Astrocyte (in vitro differentiated cells and primary cell): ENCODE measurements around the gene COL19A1. TPM values are rescaled to one million over a fixed set of nuclear protein-coding genes. Genes with fewer than 3 reads are reported as not detected.

ENCODE experiments used
- DNase-seq: peaks from one replicate; pipeline ENCODE4 v3.0.0-alpha.2; 2010; ENCODE audit warnings: low read depth
- FAIRE-seq: peaks from 2 replicates; lab custom pipeline; 2011; peaks lifted over from hg19 to GRCh38; lab: Jason Lieb, UNC
- H2AFZ ChIP-seq: 2 replicates; pipeline ENCODE4 v1.6.0; 2012; ENCODE audit warnings: low read depth, low read length, inconsistent platforms
- H3K27ac ChIP-seq: 2 replicates; pipeline ENCODE4 v1.5.1; 2011; ENCODE audit warnings: low read depth, low read length, inconsistent platforms
- H3K27me3 ChIP-seq: 2 replicates; pipeline ENCODE4 v1.6.0; 2011; ENCODE audit warnings: low read length, inconsistent platforms; ENCODE audit not compliant: insufficient read depth
- H3K36me3 ChIP-seq: 2 replicates; pipeline ENCODE4 v1.5.1; 2011; ENCODE audit warnings: low read length, inconsistent platforms; ENCODE audit not compliant: insufficient read depth
- H3K4me1 ChIP-seq: 2 replicates; pipeline ENCODE4 v1.5.1; 2011; ENCODE audit warnings: low read length, inconsistent platforms; ENCODE audit not compliant: insufficient read depth
- H3K4me2 ChIP-seq: 2 replicates; pipeline ENCODE4 v1.6.0; 2012; ENCODE audit warnings: low read length, inconsistent platforms
- H3K4me3 ChIP-seq: 2 replicates; pipeline ENCODE4 v1.5.1; 2011; ENCODE audit warnings: low read depth, mild to moderate bottlenecking, low read length, inconsistent platforms; ENCODE audit not compliant: insufficient read depth
- H3K79me2 ChIP-seq: 2 replicates; pipeline ENCODE4 v1.6.0; 2012; ENCODE audit warnings: mild to moderate bottlenecking, low read length, inconsistent platforms; ENCODE audit not compliant: insufficient read depth
- H3K9ac ChIP-seq: 2 replicates; pipeline ENCODE4 v1.6.0; 2012; ENCODE audit warnings: mild to moderate bottlenecking, low read length, inconsistent platforms
- H3K9me3 ChIP-seq: 2 replicates; pipeline ENCODE4 v1.5.1; 2012; ENCODE audit warnings: low read depth, mild to moderate bottlenecking, low read length, inconsistent platforms; ENCODE audit not compliant: insufficient read depth
- H4K20me1 ChIP-seq: 2 replicates; pipeline ENCODE4 v1.6.0; 2012; ENCODE audit warnings: low read length, inconsistent platforms; ENCODE audit not compliant: insufficient read depth
- H3K27ac Mint-ChIP-seq: one replicate; pipeline ENCODE4 v1.8.0; 2021; ENCODE audit warnings: mild to moderate bottlenecking, mixed read lengths; ENCODE audit not compliant: unreplicated experiment
- H3K27me3 Mint-ChIP-seq: one replicate; pipeline ENCODE4 v1.8.0; 2021; ENCODE audit warnings: low read depth, mixed read lengths; ENCODE audit not compliant: unreplicated experiment
- H3K36me3 Mint-ChIP-seq: one replicate; pipeline ENCODE4 v1.8.0; 2021; ENCODE audit warnings: low read depth, mixed read lengths; ENCODE audit not compliant: unreplicated experiment
- H3K4me1 Mint-ChIP-seq: one replicate; pipeline ENCODE4 v1.8.0; 2021; ENCODE audit warnings: low read depth, mixed read lengths; ENCODE audit not compliant: unreplicated experiment
- H3K4me3 Mint-ChIP-seq: one replicate; pipeline ENCODE4 v1.8.0; 2021; ENCODE audit warnings: mild to moderate bottlenecking, moderate library complexity, mixed read lengths; ENCODE audit not compliant: unreplicated experiment
- H3K9me3 Mint-ChIP-seq: one replicate; pipeline ENCODE4 v1.8.0; 2021; ENCODE audit warnings: mild to moderate bottlenecking, mixed read lengths; ENCODE audit not compliant: unreplicated experiment
- CTCF ChIP-seq: IDR thresholded peaks from 2 replicates; pipeline ENCODE4 v1.5.1; 2011; ENCODE audit warnings: low read depth, mild to moderate bottlenecking, inconsistent platforms, low read length, moderate library complexity; ENCODE audit not compliant: insufficient read depth
- EZH2 ChIP-seq: IDR thresholded peaks from 2 replicates; pipeline ENCODE4 v1.6.1; 2012; ENCODE audit warnings: mild to moderate bottlenecking, low read length, inconsistent platforms; ENCODE audit not compliant: insufficient read depth
- total RNA-seq: library from RNA; stranded (reverse); gene quantifications from 2 replicates; pipeline ENCODE4 v1.2.1, GENCODE V29; 2021

The COL19A1 gene
- total RNA-seq, 1 donor from 2014 or later: 0.18 TPM

- TF ChIP-seq EZH2: no peak
- no peaks in the 10 kb centered on the region for H3K27me3 Mint-ChIP-seq
- no peak for FAIRE-seq
Observed at GRCh38 chr6:69846770-69847491, 19.4 kb upstream of the COL19A1 start.

GRCh38 chr6:69847492-69847788 lies 18.9 kb upstream of the COL19A1 start:
- no peaks in the 10 kb centered on the region for H3K79me2 ChIP-seq
- H4K20me1 ChIP-seq: no peaks in the 10 kb centered on the region
- H3K4me2 ChIP-seq: no peak overlapping the region
- H3K9ac ChIP-seq: no peak overlapping the region
- no peaks in the 10 kb centered on the region for H3K36me3 ChIP-seq
- TF ChIP-seq EZH2 (no peak), CTCF (no peak)
- Mint-ChIP-seq H3K27me3 (no peaks in the 10 kb centered on the region), H3K9me3 (no peaks in the 10 kb centered on the region), H3K36me3 (no peaks in the 10 kb centered on the region), H3K4me3 (no peak overlapping the region), H3K4me1 (no peaks in the 10 kb centered on the region), H3K27ac (no peak overlapping the region)
- no peak overlapping the region for H3K27ac ChIP-seq
- FAIRE-seq (no peak), DNase-seq (no peak)
- H3K4me3 ChIP-seq: no peak overlapping the region
- H3K4me1 ChIP-seq: no peaks in the 10 kb centered on the region
- H2AFZ ChIP-seq: no peak overlapping the region
- no peaks in the 10 kb centered on the region for H3K9me3 ChIP-seq
- H3K27me3 ChIP-seq: no peaks in the 10 kb centered on the region

More at GRCh38 chr6:69846770-69847491, 19.4 kb upstream of the COL19A1 start:
- no peak for DNase-seq
- Histone ChIP-seq H3K36me3 (no peaks in the 10 kb centered on the region), H3K9me3 (no peaks in the 10 kb centered on the region), H3K27ac (no peak overlapping the region), H3K79me2 (no peaks in the 10 kb centered on the region), H2AFZ (no peak overlapping the region), H3K4me3 (no peak overlapping the region), H4K20me1 (no peaks in the 10 kb centered on the region), H3K27me3 (no peaks in the 10 kb centered on the region), H3K4me2 (no peak overlapping the region), H3K4me1 (no peaks in the 10 kb centered on the region), H3K9ac (no peak overlapping the region)
- Mint-ChIP-seq H3K36me3 (no peaks in the 10 kb centered on the region), H3K27ac (no peak overlapping the region), H3K4me3 (no peak overlapping the region), H3K9me3 (no peaks in the 10 kb centered on the region), H3K4me1 (no peaks in the 10 kb centered on the region)

DNA sequence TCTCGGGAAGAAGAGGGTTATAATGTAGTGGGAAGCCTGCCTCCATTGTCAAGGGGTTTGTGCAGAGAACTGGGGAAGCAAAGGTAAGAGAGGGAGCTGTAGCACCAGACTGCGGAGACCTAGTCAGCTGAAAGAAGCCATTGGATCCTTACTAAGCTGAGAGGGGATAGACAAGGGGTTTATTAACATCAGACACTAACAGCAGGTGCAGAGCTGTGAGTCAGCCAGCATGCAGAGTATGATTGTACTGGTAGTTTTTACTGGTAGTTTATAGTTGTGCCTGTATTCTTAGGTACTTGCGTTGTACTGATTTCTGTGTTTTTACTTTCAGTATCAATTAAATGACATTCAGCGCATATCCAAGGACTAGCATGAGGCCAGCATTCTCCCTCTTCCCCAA lies 17.8 kb upstream of the COL19A1 start:
- Histone ChIP-seq H3K9ac (no peak overlapping the region), H3K27ac (no peak overlapping the region), H3K79me2 (no peaks in the 10 kb centered on the region), H3K4me1 (no peaks in the 10 kb centered on the region), H3K4me2 (no peak overlapping the region), H3K36me3 (no peaks in the 10 kb centered on the region), H3K27me3 (no peaks in the 10 kb centered on the region), H3K9me3 (no peaks in the 10 kb centered on the region), H3K4me3 (no peak overlapping the region), H4K20me1 (no peaks in the 10 kb centered on the region), H2AFZ (no peak overlapping the region)
- TF ChIP-seq EZH2 (no peak), CTCF (no peak)
- no peaks in the 10 kb centered on the region for H3K36me3 Mint-ChIP-seq
- H3K27me3 Mint-ChIP-seq: no peaks in the 10 kb centered on the region
- no peak overlapping the region for H3K27ac Mint-ChIP-seq
- H3K4me3 Mint-ChIP-seq: no peak overlapping the region
- no peak for FAIRE-seq
- no peak for DNase-seq
- no peaks in the 10 kb centered on the region for H3K4me1 Mint-ChIP-seq
- H3K9me3 Mint-ChIP-seq: no peaks in the 10 kb centered on the region
